Upper lobe of right lung (tissue), 1 donor: Measurements from ENCODE around the gene FAM151A. TPM values are rescaled to one million over a fixed set of nuclear protein-coding genes. Genes with fewer than 3 reads are reported as not detected.

Experiments used
- ATAC-seq: fragments of 200-7000 bp; cut with Tn5 transposase; one replicate; pipeline ENCODE4 v1.9.1; 2020; ENCODE audit warnings: mild to moderate bottlenecking, moderate library complexity
- DNase-seq: peaks from one replicate; pipeline ENCODE4 v3.0.0-alpha.2; 2020
- H3K27ac ChIP-seq: fragments of 200-600 bp; one replicate; pipeline ENCODE4 v1.8.0; 2022
- H3K27me3 ChIP-seq: fragments of 200-600 bp; one replicate; pipeline ENCODE4 v1.8.0; 2022; ENCODE audit warnings: mild to moderate bottlenecking
- H3K36me3 ChIP-seq: fragments of 200-600 bp; one replicate; pipeline ENCODE4 v1.8.0; 2022
- H3K4me1 ChIP-seq: fragments of 200-600 bp; one replicate; pipeline ENCODE4 v1.8.0; 2022
- H3K4me3 ChIP-seq: fragments of 200-600 bp; one replicate; pipeline ENCODE4 v1.8.0; 2022; ENCODE audit warnings: mild to moderate bottlenecking
- H3K9me3 ChIP-seq: fragments of 200-600 bp; one replicate; pipeline ENCODE4 v1.8.0; 2022
- intact Hi-C: fragments of 100-400 bp; cut with DNase I; formaldehyde crosslinking; loops from one replicate; pipeline ENCODE4 v1.11.0; 2022
- total RNA-seq: library from RNA; stranded (reverse); fragmentation: NEBNext Ultra II Directional; extraction: Animal tissue kit (Norgen Biotek cat#: 25700); gene quantifications from one replicate; pipeline ENCODE4 v1.2.1, GENCODE V29; 2021
- TF ChIP-seq, protein P1 (sequence below): fragments of 200-600 bp; IDR thresholded peaks from one replicate; pipeline ENCODE4 v1.8.0; 2022; ENCODE audit warnings: antibody characterized with exemption
- donor health status: DM: no; HTN: yes; CAD: no; lungs with severe emphysema.

FAM151A gene
- total RNA-seq, 1 donor from 2014 or later = not detected

DNA sequence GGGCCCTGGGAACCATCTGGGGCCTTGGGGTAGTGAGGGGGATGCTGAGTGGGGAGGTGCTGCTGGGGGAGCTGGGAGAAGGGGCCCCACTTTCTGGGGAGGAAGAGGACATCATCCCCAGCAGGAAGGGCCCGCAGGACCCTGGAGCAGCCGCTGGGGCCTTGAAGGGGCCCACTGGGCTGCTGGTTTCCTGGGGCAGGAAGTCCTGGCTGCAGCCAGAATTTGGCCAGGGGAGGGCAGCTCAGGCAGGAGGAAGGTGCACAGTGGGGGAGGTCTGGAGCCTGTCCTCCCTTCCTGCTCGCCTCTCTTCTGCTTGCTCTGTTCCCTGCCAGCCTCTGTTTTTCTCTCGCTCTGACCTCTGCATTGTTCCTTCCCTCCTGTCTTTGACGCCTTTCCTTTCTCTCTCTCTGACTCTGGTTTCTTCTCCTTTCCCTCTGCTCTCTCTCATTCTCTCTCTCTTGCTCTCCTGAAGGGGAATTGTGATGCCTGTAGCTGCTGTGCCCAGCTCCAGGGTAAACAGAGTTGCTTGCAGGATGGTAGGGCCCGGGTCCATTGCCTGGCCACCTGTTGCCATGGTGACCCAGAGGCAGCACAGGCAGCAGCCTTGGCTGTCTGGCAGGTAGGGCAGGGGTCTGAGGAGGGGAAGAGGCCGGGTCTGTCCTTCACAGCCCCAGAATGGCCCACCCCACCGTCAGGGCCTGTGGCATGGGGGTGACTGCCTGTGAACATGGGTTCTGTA lies 51.4 kb downstream of the FAM151A start:
- TF ChIP-seq, protein P1, sequence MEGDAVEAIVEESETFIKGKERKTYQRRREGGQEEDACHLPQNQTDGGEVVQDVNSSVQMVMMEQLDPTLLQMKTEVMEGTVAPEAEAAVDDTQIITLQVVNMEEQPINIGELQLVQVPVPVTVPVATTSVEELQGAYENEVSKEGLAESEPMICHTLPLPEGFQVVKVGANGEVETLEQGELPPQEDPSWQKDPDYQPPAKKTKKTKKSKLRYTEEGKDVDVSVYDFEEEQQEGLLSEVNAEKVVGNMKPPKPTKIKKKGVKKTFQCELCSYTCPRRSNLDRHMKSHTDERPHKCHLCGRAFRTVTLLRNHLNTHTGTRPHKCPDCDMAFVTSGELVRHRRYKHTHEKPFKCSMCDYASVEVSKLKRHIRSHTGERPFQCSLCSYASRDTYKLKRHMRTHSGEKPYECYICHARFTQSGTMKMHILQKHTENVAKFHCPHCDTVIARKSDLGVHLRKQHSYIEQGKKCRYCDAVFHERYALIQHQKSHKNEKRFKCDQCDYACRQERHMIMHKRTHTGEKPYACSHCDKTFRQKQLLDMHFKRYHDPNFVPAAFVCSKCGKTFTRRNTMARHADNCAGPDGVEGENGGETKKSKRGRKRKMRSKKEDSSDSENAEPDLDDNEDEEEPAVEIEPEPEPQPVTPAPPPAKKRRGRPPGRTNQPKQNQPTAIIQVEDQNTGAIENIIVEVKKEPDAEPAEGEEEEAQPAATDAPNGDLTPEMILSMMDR = no peak
- Histone ChIP-seq H3K36me3 (no peaks in the 10 kb centered on the region), H3K4me1 (no peaks in the 10 kb centered on the region), H3K9me3 (no peaks in the 10 kb centered on the region), H3K27me3 (no peaks in the 10 kb centered on the region), H3K27ac (no peak overlapping the region), H3K4me3 (no peak overlapping the region)
- DNase-seq = no peak
- ATAC-seq = peak; percentile 7
- intact Hi-C loops = no loop called here

DNA sequence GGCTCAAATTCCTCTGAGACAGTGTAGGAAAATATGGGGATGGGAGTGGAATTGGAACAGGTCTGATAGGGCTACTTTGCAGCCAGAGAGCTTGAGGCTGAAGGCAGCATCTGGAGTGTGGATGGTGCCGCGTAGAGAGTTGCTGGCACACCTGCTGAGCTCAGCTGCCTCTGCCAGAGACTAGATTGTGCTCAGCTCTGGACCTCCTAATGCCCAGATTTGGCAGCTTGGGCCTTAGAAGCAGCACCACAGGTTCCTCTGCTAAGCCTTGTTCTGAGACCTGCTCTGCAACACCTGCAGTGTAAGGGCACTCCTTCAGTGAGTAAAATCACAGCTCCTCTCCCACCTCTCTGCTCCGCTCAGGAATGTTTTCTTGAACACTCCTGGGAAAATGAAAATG lies 52.0 kb downstream of the FAM151A start:
- TF ChIP-seq, protein P1 = no peak
- DNase-seq (no peak), ATAC-seq (peak; percentile 5)
- Histone ChIP-seq H3K4me3 (no peak overlapping the region), H3K27ac (no peak overlapping the region), H3K9me3 (no peaks in the 10 kb centered on the region), H3K36me3 (no peaks in the 10 kb centered on the region), H3K27me3 (no peaks in the 10 kb centered on the region), H3K4me1 (no peaks in the 10 kb centered on the region)
- intact Hi-C loops = no loop called here

DNA sequence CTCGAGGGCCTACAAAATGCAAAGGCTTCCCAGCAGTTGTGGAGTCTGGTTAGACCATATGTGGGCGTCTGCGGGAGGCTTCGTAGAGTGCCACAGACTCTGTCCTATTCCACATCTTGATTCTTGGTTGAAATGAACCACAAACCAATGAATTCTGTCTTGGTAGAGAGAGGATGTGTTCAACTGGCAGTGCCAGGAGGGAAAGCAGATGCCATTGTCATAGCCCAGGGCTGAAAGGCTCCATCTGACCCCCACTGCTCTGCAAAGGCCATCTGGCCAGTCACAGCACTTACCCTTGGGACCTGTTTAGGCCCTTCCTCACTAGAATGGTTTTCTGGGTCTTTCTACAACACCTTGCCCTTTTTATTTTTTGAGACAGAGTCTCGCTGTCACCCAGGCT lies 53.2 kb downstream of the FAM151A start:
- no peak overlapping the region for H3K27ac ChIP-seq
- H3K36me3 ChIP-seq = no peaks in the 10 kb centered on the region
- H3K4me3 ChIP-seq = no peak overlapping the region
- no peak for ATAC-seq
- H3K27me3 ChIP-seq = no peaks in the 10 kb centered on the region
- intact Hi-C loops = no loop called here
- H3K9me3 ChIP-seq = no peaks in the 10 kb centered on the region
- no peak for DNase-seq
- H3K4me1 ChIP-seq = no peaks in the 10 kb centered on the region
- TF ChIP-seq, protein P1 = no peak

DNA sequence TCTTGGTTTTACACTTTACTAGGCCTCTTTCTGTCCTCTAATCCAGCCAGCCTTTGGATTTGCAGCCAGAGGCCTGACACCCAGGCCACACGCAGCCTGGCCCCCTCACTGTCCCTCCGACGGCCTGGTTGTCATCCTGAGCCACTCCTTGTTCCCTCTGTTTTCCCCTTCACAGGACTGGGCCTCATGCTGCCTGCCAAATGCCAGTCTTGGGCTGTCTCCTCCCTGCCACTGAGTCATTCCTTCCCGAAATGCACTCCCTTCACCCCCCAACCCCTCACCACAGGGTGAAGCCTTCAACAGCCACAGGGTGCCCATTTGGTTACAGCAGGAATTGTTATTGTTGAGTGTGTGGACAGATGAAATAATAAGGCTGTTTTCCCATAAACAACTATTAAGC lies 54.0 kb downstream of the FAM151A start:
- intact Hi-C loops = no loop called here
- H3K4me3 ChIP-seq = no peak overlapping the region
- DNase-seq (no peak), ATAC-seq (no peak)
- H3K4me1 ChIP-seq = no peaks in the 10 kb centered on the region
- H3K27me3 ChIP-seq = no peaks in the 10 kb centered on the region
- no peaks in the 10 kb centered on the region for H3K36me3 ChIP-seq
- H3K9me3 ChIP-seq = no peaks in the 10 kb centered on the region
- H3K27ac ChIP-seq = no peak overlapping the region
- TF ChIP-seq, protein P1 = no peak

DNA sequence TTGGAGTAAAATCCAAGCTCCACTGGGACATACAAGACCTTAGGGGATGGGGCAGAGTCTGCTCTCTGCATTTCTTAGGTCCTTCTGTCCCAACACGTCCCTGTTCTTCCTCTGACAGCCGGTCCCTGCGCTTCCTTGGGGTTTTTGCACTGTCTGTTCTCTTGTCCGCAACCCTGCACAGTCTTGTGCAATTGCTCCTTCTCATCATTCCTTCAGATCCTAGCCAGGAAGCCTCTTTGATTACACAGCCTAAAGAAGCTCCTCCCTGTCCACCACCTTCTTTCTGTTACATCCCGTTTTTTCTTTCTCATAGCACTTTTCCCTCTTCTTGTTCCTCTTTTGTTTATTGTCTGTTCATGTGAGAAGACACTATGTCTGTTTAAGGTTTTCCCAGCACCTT lies 55.4 kb downstream of the FAM151A start:
- ATAC-seq = peak; percentile 50
- intact Hi-C loops = no loop called here
- TF ChIP-seq, protein P1 = no peak

More for the DNA sequence above, 55.4 kb downstream of the FAM151A start:
- no peaks in the 10 kb centered on the region for H3K9me3 ChIP-seq
- H3K27ac ChIP-seq = no peak overlapping the region
- no peaks in the 10 kb centered on the region for H3K27me3 ChIP-seq
- H3K4me1 ChIP-seq = no peaks in the 10 kb centered on the region
- H3K4me3 ChIP-seq = no peak overlapping the region
- no peaks in the 10 kb centered on the region for H3K36me3 ChIP-seq
- DNase-seq = no peak
